Astrocyte of the cerebellum (primary cell): ENCODE data around the gene FAP.

Experiments used
- DNase-seq: peaks from one replicate; pipeline ENCODE4 v3.0.0-alpha.2; 2011; ENCODE audit warnings: low read depth
- H3K4me3 ChIP-seq: 2 replicates; pipeline ENCODE4 v1.5.1; 2011; ENCODE audit warnings: mild to moderate bottlenecking, low read depth, low read length, moderate library complexity
- CTCF ChIP-seq: IDR thresholded peaks from 2 replicates; pipeline ENCODE4 v1.5.1; 2012; ENCODE audit warnings: low read length, low read depth, moderate library complexity, mild to moderate bottlenecking; ENCODE audit errors: missing control alignments
- in situ Hi-C: cut with HindIII; loops from 2 replicates; pipeline ENCODE4 v1.10.0; 2017; ENCODE audit warnings: low sequenced_read_pairs

The FAP gene

GRCh38 chr2:162155093-162155492 is 88.2 kb downstream of the FAP start:
- in situ Hi-C loops = no loop called here
- no peak for DNase-seq
- TF ChIP-seq CTCF = no peak
- H3K4me3 ChIP-seq = no peak overlapping the region

GRCh38 chr2:162153608-162154224 is 89.5 kb downstream of the FAP start:
- H3K4me3 ChIP-seq = no peak overlapping the region
- peak; percentile 20 for DNase-seq
- TF ChIP-seq CTCF = peak; percentile 58
- in situ Hi-C loops = no loop called here

GRCh38 chr2:162152147-162152546 is 91.1 kb downstream of the FAP start, which contains the start of gene GCG:
Gene GCG, minus strand, starts transcription at chr2:162152247. Its CDS starts 3,069 bp downstream, at chr2:162149178.
- no peak for TF ChIP-seq CTCF
- no peak within 1 kb of the TSS for H3K4me3 ChIP-seq
- in situ Hi-C loops = no loop called here
- DNase-seq = no peak

- TF ChIP-seq CTCF = no peak
- H3K4me3 ChIP-seq = no peak overlapping the region
- no peak for DNase-seq
- in situ Hi-C loops = no loop called here
Measured at GRCh38 chr2:162149940-162150339, 93.3 kb downstream of the FAP start.

- TF ChIP-seq CTCF = no peak
- DNase-seq = no peak
- in situ Hi-C loops = no loop called here
- no peak overlapping the region for H3K4me3 ChIP-seq
Measured at GRCh38 chr2:162149466-162149865, 93.8 kb downstream of the FAP start.

GRCh38 chr2:162148956-162149355 is 94.3 kb downstream of the FAP start:
- in situ Hi-C loops = no loop called here
- DNase-seq = no peak
- no peak overlapping the region for H3K4me3 ChIP-seq
- no peak for TF ChIP-seq CTCF
